ENCODE measurements around the gene DDIT3. TPM values are rescaled to one million over a fixed set of nuclear protein-coding genes. Genes with fewer than 3 reads are reported as not detected.
"Not testable (repeated sequence)": the region's sequence is repeated elsewhere in the genome, so short reads cannot be mapped to it uniquely, and the experiment has no call there.

DDIT3 gene
- 14.0 and 19.1 TPM in 2 replicates for total RNA-seq

DNA sequence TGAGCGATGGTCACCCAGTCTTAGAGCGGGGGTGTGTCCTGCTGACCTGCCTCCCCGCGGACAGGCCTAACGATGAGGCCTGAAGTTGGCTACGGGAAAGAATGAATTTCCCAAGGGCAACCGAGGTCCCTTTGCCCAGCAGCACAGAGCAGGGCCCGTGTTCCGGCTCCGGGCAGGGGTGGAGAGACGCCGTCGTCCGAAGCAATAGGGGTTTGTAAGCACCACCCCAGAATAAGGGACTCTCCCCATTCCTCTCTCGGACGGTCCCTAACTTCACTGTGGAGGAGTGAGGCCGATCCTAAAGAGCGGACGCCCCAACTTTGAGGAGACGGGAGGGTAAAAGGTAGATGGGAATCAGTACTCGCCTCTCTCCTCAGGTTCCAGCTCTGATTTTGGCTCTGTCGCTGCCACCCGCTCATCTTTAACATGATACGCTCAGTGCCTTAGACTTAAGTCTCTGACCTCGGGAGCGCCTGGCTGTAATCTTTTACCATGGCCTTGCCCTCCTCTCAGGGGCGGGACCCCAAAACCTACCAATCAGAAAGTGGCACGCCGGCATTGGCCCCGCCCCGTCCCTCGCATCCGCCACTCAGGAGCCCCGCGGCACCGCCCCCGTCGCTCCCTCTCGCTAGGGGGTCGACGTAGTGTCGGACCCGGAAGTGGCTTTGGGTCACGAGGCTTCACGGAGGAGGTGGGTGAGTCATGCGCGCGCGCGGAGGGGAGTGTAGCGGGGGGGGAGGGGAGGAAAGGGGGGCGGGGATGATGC is at the start of gene DDIT3:
Gene DDIT3, minus strand, starts transcription at position 462 of the 766 bp plus-strand sequence. CDS start 3,108 bp downstream, outside the sequence.
- DNase-seq (ENCODE audit: extremely low read depth, low read depth, low spot score), result peak; percentile 78

DNA sequence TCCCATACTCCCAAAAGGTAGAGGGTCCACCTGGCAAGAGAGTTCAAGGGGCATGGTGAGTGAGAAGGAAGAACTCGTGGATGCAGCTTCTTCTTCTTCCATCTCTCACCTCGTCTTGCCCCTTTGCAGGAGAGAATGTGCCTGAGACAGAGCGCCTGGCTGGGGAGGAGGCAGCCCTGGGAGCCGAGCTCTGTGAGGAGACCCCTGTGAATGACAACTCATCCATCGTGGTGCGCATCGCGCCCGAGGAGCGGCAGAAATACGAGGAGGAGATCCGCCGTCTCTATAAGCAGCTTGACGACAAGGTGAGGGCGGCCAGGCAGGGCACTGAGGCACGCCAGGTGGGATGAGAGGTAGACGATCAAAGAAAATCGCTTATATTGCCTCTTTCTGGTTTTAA is 49.5 kb upstream of the DDIT3 start:
- no peak for DNase-seq (ENCODE audit: extremely low read depth, low read depth, low spot score)

- no peak for DNase-seq (ENCODE audit: extremely low read depth, low read depth, low spot score)
Measured at GRCh38 chr12:57568838-57569237, 48.5 kb upstream of the DDIT3 start.

- no peak for DNase-seq (ENCODE audit: extremely low read depth, low read depth, low spot score)
Measured at GRCh38 chr12:57564178-57564740, 43.9 kb upstream of the DDIT3 start.

DNA sequence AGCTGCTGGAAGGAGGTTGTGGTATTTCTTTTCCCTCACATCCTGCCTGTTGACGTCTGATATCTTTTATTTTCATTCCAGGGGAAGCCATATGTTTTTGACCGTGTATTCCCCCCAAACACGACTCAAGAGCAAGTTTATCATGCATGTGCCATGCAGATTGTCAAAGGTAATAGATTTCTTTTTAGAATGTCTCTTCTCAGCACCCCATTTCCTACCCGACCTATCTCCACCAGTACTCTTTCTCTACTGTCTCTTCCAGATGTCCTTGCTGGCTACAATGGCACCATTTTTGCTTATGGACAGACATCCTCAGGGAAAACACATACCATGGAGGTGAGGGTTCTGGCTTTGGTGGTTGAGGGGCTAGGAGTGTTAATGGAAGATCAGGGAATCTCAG is 43.0 kb upstream of the DDIT3 start:
- DNase-seq (ENCODE audit: extremely low read depth, low read depth, low spot score), result no peak

- not testable (repeated sequence) for DNase-seq (ENCODE audit: extremely low read depth, low read depth, low spot score)
Measured at GRCh38 chr12:57561117-57561516, 40.8 kb upstream of the DDIT3 start.

GRCh38 chr12:57560516-57560915 is 40.2 kb upstream of the DDIT3 start:
- DNase-seq (ENCODE audit: extremely low read depth, low read depth, low spot score), result no peak

GRCh38 chr12:57558864-57559263 is 38.5 kb upstream of the DDIT3 start:
- DNase-seq (ENCODE audit: extremely low read depth, low read depth, low spot score), result no peak

DNA sequence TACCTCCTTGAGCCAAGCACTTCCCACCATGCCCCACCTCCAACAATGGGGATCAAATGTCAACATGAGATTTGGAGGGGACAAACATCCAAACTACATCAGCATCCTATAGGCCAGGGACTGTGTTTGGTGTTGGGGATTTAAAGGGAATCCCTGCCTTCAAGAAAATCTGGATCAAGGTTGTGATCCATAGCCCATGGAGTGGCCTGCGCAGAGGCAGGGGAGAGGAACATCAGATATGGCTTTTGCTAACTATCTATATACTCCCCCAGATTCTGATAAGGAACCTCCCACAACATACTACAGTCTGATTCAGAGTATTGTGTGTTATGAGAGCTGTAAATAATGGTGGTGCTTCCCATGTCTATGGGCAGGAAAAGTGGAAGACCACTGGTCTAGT is 34.6 kb upstream of the DDIT3 start:
- DNase-seq (ENCODE audit: extremely low read depth, low read depth, low spot score), result no peak

GRCh38 chr12:57554453-57554852 is 34.1 kb upstream of the DDIT3 start:
- no peak for DNase-seq (ENCODE audit: extremely low read depth, low read depth, low spot score)

- no peak for DNase-seq (ENCODE audit: extremely low read depth, low read depth, low spot score)
Measured at GRCh38 chr12:57553343-57554202, 33.3 kb upstream of the DDIT3 start.

GRCh38 chr12:57552835-57553313 is 32.6 kb upstream of the DDIT3 start:
- DNase-seq (ENCODE audit: extremely low read depth, low read depth, low spot score), result no peak

GRCh38 chr12:57552306-57552651 is 32.0 kb upstream of the DDIT3 start:
- DNase-seq (ENCODE audit: extremely low read depth, low read depth, low spot score), result no peak

GRCh38 chr12:57551637-57552305 is 31.5 kb upstream of the DDIT3 start:
- DNase-seq (ENCODE audit: extremely low read depth, low read depth, low spot score), result no peak

GRCh38 chr12:57550641-57551549 is 30.6 kb upstream of the DDIT3 start:
- DNase-seq (ENCODE audit: extremely low read depth, low read depth, low spot score), result no peak

GRCh38 chr12:57549909-57550640 is 29.8 kb upstream of the DDIT3 start, which contains the start of gene KIF5A:
Gene KIF5A, plus strand, starts transcription at chr12:57550044. Its CDS starts 228 bp downstream, at chr12:57550272.
- no peak for DNase-seq (ENCODE audit: extremely low read depth, low read depth, low spot score)

DNA sequence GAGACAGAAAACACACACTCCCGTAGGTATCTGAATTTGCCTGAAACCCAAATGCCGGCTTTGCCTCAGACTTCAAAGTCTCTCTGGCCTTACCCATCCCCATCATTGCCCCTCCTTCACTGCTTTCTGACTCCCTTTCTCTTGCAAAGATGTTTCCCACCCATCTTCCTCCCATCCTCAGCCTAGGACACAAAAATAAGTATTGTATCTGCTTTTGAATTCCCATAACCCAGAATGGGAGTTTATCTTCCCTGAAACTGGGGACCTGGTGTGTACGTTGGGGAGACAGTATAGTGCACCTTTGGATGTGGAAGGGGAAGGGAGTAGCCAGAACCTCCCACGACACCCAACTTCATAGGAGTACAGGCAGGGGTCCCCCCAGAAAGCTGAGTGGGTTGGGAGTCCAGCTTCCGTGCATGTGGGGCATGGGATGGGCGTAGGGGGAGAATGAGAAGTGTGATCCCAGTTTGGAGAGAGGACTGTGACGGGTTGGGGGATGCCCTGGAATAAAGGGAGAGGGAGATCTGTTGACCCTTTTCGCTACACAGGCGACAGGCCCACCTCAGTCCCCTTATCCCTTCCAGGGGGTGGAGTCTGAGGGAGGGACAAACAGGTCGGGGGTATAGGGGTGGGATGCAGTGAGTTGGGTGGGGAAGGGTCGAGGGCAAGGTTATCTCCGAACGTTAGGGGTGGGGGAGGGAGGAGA is 29.0 kb upstream of the DDIT3 start:
- no peak for DNase-seq (ENCODE audit: extremely low read depth, low read depth, low spot score)

DNA sequence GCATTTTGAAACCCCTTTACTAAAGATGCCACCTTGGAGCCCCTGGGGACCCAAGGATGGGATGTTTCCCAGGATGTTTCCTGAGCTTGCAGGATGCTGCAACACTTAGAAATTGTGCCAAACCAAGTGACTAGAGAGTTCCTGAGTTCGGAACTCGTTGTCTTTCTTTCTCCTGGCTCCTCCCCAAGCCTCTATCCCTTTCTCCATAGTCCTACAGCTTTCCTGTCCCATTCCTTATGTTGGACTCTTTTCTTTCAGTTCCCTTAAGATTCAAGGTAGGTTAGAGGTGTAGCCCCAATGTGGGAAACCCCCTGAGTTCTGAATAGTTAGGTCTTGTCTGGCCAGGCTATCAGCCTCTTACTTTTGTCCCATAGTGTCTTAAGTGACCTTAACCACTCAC is 28.2 kb upstream of the DDIT3 start:
- no peak for DNase-seq (ENCODE audit: extremely low read depth, low read depth, low spot score)

- DNase-seq (ENCODE audit: extremely low read depth, low read depth, low spot score), result no peak
Measured at GRCh38 chr12:57548013-57548315, 27.6 kb upstream of the DDIT3 start.
